CD14-positive monocyte (primary cell): ENCODE data around the gene PDE4B. TPM values are rescaled to one million over a fixed set of nuclear protein-coding genes. Genes with fewer than 3 reads are reported as not detected.

Source experiments
- DNase-seq, 3 donors: peaks; one replicate each; pipeline ENCODE4 v3.0.0-alpha.2; 2011 to 2022
- H2AFZ ChIP-seq: 2 replicates; pipeline ENCODE4 v1.6.0; 2012; ENCODE audit warnings: mild to moderate bottlenecking, low read depth, low read length, inconsistent platforms; ENCODE audit not compliant: insufficient read depth, poor library complexity, severe bottlenecking
- H3K27ac ChIP-seq, 2 donors: 1 replicate in 1 of 2; 2 replicates in 1 of 2; pipeline ENCODE4 v1.5.1; 2012 to 2013; ENCODE audit warnings: low read length in 2 of 2, control low read depth in 1 of 2, inconsistent platforms in 1 of 2, low read depth in 1 of 2, mild to moderate bottlenecking in 1 of 2
- H3K27me3 ChIP-seq, 2 donors: one replicate each; pipeline versions ENCODE4 v1.6.0 to v1.6.1; 2011 to 2013; ENCODE audit warnings: low read length in 2 of 2; ENCODE audit not compliant: control insufficient read depth in 2 of 2, insufficient read depth in 2 of 2
- H3K36me3 ChIP-seq, 2 donors: replicated peaks in 1 of 2; 1 replicate in 1 of 2; 2 replicates in 1 of 2; pipeline versions ENCODE4 v1.5.1 to v1.6.1; 2012 to 2013; ENCODE audit warnings: low read length in 2 of 2, control low read depth in 1 of 2, inconsistent platforms in 1 of 2, mild to moderate bottlenecking in 1 of 2; ENCODE audit not compliant: insufficient read depth in 2 of 2, control insufficient read depth in 1 of 2
- H3K4me1 ChIP-seq, 2 donors: 1 replicate in 1 of 2; 2 replicates in 1 of 2; pipeline versions ENCODE4 v1.5.1 to v1.6.1; 2012 to 2013; ENCODE audit warnings: low read length in 2 of 2, control low read depth in 1 of 2, inconsistent platforms in 1 of 2, mild to moderate bottlenecking in 1 of 2, moderate library complexity in 1 of 2; ENCODE audit not compliant: insufficient read depth in 2 of 2, control insufficient read depth in 1 of 2
- H3K4me2 ChIP-seq: replicated peaks from 2 replicates; pipeline ENCODE3; 2012; ENCODE audit warnings: low read length, moderate library complexity, mild to moderate bottlenecking; ENCODE audit not compliant: poor library complexity, severe bottlenecking; ENCODE audit errors: extremely low read depth
- H3K4me3 ChIP-seq, 3 experiments: fragments of 200-600 bp in 1 of 3; sonication (generic) in 1 of 3; replicated peaks in 1 of 3; 1 replicate in 2 of 3; 2 replicates in 1 of 3; pipeline ENCODE4 v1.5.1; 2011 to 2013; ENCODE audit warnings: low read length in 3 of 3, mild to moderate bottlenecking in 3 of 3, control low read depth in 2 of 3, low read depth in 2 of 3, inconsistent platforms in 1 of 3, moderate library complexity in 1 of 3
- H3K79me2 ChIP-seq: 2 replicates; pipeline ENCODE4 v1.6.0; 2012; ENCODE audit warnings: mild to moderate bottlenecking, control low read depth, inconsistent platforms, low read length, moderate library complexity; ENCODE audit not compliant: insufficient read depth
- H3K9ac ChIP-seq: 2 replicates; pipeline ENCODE4 v1.6.0; 2017; ENCODE audit warnings: low read length, mild to moderate bottlenecking; ENCODE audit not compliant: insufficient read depth, poor library complexity, severe bottlenecking
- H3K9me3 ChIP-seq, 2 donors: replicated peaks in 1 of 2; 1 replicate in 1 of 2; 2 replicates in 1 of 2; pipeline versions ENCODE4 v1.5.1 to v1.6.1; 2012 to 2013; ENCODE audit warnings: low read length in 2 of 2, control low read depth in 1 of 2; ENCODE audit not compliant: control insufficient read depth in 1 of 2, insufficient read depth in 1 of 2
- H4K20me1 ChIP-seq: 2 replicates; pipeline ENCODE4 v1.6.0; 2012; ENCODE audit warnings: mild to moderate bottlenecking, low read length, control low read depth, moderate library complexity; ENCODE audit not compliant: insufficient read depth
- H3K27ac Mint-ChIP-seq, 7 donors: one replicate each; pipeline ENCODE4 v1.8.0; 2020; ENCODE audit warnings: mild to moderate bottlenecking in 7 of 7, mixed read lengths in 7 of 7, moderate library complexity in 6 of 7, inconsistent platforms in 2 of 7
- H3K27me3 Mint-ChIP-seq, 3 donors: one replicate each; pipeline ENCODE4 v1.8.0; 2021 to 2022; ENCODE audit warnings: low read depth in 3 of 3, mild to moderate bottlenecking in 3 of 3, mixed read lengths in 3 of 3, moderate library complexity in 3 of 3, inconsistent platforms in 1 of 3
- H3K36me3 Mint-ChIP-seq, 2 donors: one replicate each; pipeline ENCODE4 v1.8.0; 2020; ENCODE audit warnings: mixed read lengths in 2 of 2, inconsistent platforms in 1 of 2, mild to moderate bottlenecking in 1 of 2
- H3K4me1 Mint-ChIP-seq: one replicate; pipeline ENCODE4 v1.8.0; 2020; ENCODE audit warnings: mild to moderate bottlenecking, mixed read lengths
- H3K4me3 Mint-ChIP-seq, 2 donors: one replicate each; pipeline ENCODE4 v1.8.0; 2020; ENCODE audit warnings: mild to moderate bottlenecking in 2 of 2, mixed read lengths in 2 of 2, moderate library complexity in 1 of 2
- H3K9me3 Mint-ChIP-seq, 7 donors: one replicate each; pipeline ENCODE4 v1.8.0; 2020 to 2022; ENCODE audit warnings: mixed read lengths in 7 of 7, mild to moderate bottlenecking in 6 of 7, moderate library complexity in 6 of 7, inconsistent platforms in 2 of 7
- WGBS: methylation state at CpG from one replicate; pipeline ENCODE4 v1.1.5; 2013; ENCODE audit warnings: missing lambda C conversion rate; ENCODE audit not compliant: insufficient coverage; 5-methylcytosine and 5-hydroxymethylcytosine counted together
- intact Hi-C, 2 donors: fragments of 100-400 bp; cut with micrococcal nuclease; formaldehyde crosslinking; loops; one replicate each; pipeline versions ENCODE4 v1.15.0 to v1.15.1; 2023
- polyA plus RNA-seq, 3 donors: library from polyadenylated mRNA; depleted of rRNA in 1 of 3; unstranded in 2 of 3; stranded (reverse) in 1 of 3; fragments of 300-500 nt in 2 of 3; fragments of >200 nt in 1 of 3; fragmentation: Illumina TruSeq in 2 of 3; gene quantifications; 1 replicate in 2 of 3; 2 replicates in 1 of 3; pipeline ENCODE4 v1.2.3, GENCODE V29; 2012 to 2021
- TF ChIP-seq, protein P1 (sequence below): fragments of 200-600 bp; IDR thresholded peaks from one replicate; pipeline ENCODE4 v1.8.0; 2022; ENCODE audit warnings: antibody characterized with exemption, mild to moderate bottlenecking

The PDE4B gene
- polyA plus RNA-seq, 3 donors: 17.2 to 52.8 (median 25.2) TPM

DNA sequence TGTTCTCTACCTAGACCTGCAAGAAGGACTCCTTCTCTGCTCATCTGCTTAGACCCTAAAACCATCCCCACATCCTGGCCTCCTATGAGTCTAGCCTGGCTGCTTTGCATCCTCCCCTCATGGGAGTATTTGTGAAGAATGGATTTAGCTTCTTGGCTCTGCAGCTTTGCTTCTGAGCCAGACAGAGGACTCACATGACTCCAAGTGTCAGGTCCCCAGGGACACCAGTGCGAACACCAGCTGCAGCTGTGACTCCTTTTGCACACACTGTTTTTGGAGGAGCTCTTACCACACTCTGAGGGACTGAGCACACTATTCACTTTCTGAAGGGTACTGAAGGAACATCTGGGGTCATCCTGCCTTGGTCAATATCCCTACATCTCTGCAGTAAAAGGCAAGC lies 609.5 kb downstream of the PDE4B start:
- H3K36me3 ChIP-seq: no peaks in the 10 kb centered on the region
- intact Hi-C loops: loop anchor here in 1 of 2 donors (5.0 kb wide), 1 partner anchor 35 kb away; no protein-coding TSS in a partner anchor
- H3K36me3 Mint-ChIP-seq: no peaks in the 10 kb centered on the region
- TF ChIP-seq, protein P1, sequence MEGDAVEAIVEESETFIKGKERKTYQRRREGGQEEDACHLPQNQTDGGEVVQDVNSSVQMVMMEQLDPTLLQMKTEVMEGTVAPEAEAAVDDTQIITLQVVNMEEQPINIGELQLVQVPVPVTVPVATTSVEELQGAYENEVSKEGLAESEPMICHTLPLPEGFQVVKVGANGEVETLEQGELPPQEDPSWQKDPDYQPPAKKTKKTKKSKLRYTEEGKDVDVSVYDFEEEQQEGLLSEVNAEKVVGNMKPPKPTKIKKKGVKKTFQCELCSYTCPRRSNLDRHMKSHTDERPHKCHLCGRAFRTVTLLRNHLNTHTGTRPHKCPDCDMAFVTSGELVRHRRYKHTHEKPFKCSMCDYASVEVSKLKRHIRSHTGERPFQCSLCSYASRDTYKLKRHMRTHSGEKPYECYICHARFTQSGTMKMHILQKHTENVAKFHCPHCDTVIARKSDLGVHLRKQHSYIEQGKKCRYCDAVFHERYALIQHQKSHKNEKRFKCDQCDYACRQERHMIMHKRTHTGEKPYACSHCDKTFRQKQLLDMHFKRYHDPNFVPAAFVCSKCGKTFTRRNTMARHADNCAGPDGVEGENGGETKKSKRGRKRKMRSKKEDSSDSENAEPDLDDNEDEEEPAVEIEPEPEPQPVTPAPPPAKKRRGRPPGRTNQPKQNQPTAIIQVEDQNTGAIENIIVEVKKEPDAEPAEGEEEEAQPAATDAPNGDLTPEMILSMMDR: no peak
- no peak overlapping the region for H3K9ac ChIP-seq
- no peak overlapping the region for H3K4me3 ChIP-seq
- peaks cover 0 to 3% (median 0%) of the 10 kb centered on the region in 3 donors for H3K27me3 Mint-ChIP-seq
- H3K4me1 ChIP-seq: peaks cover 19 to 21% of the 10 kb centered on the region in 2 donors
- peaks cover 52% of the 10 kb centered on the region for H3K4me1 Mint-ChIP-seq
- no peaks in the 10 kb centered on the region for H3K79me2 ChIP-seq
- no peak overlapping the region for H2AFZ ChIP-seq
- no peak overlapping the region for H3K27ac ChIP-seq
- WGBS: 33% methylated on average over 1 of the region's 1 CpG
- H3K9me3 ChIP-seq: no peaks in the 10 kb centered on the region
- DNase-seq: no peak
- H4K20me1 ChIP-seq: no peaks in the 10 kb centered on the region
- no peak overlapping the region for H3K4me2 ChIP-seq
- H3K27me3 ChIP-seq: no peaks in the 10 kb centered on the region
- H3K27ac Mint-ChIP-seq: no peak overlapping the region
- no peak overlapping the region for H3K4me3 Mint-ChIP-seq
- no peaks in the 10 kb centered on the region for H3K9me3 Mint-ChIP-seq

DNA sequence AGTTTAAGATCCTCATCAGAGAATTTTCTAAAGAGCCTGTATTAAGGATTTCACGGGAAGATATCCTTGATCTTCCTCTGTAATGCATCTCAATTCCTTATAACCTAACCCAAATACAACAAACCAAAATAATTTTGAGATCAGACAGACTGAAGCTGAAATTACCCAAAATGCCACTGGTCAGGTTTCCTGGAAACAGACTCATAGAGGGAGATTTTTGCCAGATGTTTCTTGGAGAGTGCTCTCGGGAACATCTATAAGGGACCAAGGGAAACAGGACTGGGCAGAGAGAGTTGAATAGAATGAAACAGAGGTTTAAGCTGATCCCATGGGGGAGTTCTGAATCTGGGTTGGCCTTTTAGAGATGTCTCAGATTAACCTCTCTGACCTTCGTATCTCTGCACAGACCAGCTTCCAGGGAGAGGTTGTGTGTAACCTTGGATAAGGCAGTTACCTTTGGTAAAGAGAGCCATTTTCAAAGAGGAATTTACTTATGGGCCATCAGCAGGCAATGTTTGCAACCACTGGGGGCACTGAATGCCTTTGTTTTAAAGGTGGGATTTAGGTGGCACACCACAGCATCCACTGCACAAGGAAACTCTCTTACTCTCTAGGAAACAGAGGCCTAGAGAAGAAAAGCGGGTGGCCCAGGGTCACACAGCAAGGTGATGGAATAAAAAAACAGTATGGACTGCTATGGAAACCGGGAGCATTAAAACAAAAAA lies 610.5 kb downstream of the PDE4B start:
- H3K4me2 ChIP-seq: no peak overlapping the region
- TF ChIP-seq, protein P1: no peak
- H2AFZ ChIP-seq: no peak overlapping the region
- H3K4me3 ChIP-seq: no peak overlapping the region
- H3K36me3 ChIP-seq: no peaks in the 10 kb centered on the region
- H3K4me1 Mint-ChIP-seq: peaks cover 43% of the 10 kb centered on the region
- DNase-seq: no peak
- no peak overlapping the region for H3K9ac ChIP-seq
- 100% methylated on average over 2 of the region's 5 CpGs for WGBS
- peaks cover 9 to 12% of the 10 kb centered on the region in 2 donors for H3K4me1 ChIP-seq
- H3K36me3 Mint-ChIP-seq: no peaks in the 10 kb centered on the region
- H3K27me3 ChIP-seq: no peaks in the 10 kb centered on the region
- no peaks in the 10 kb centered on the region for H3K9me3 ChIP-seq
- peaks cover 0 to 4% (median 0%) of the 10 kb centered on the region in 3 donors for H3K27me3 Mint-ChIP-seq
- H4K20me1 ChIP-seq: no peaks in the 10 kb centered on the region
- no peak overlapping the region for H3K27ac Mint-ChIP-seq
- H3K27ac ChIP-seq: no peak overlapping the region
- no peak overlapping the region for H3K4me3 Mint-ChIP-seq
- no peaks in the 10 kb centered on the region for H3K79me2 ChIP-seq
- intact Hi-C loops: loop anchor here in 1 of 2 donors (5.0 kb wide), 1 partner anchor 34 kb away; no protein-coding TSS in a partner anchor
- peaks cover 0 to under 1% (median 0%) of the 10 kb centered on the region in 7 donors for H3K9me3 Mint-ChIP-seq
